HEK293 (cell line): Measurements from ENCODE around the gene BBC3.
A peak's percentile ranks its signal among the peaks of the same experiment; 100 is the strongest.

ENCODE experiments used
- CTCF ChIP-seq: fragments of 450-650 bp; formaldehyde crosslinking; IDR thresholded peaks from 2 replicates; pipeline ENCODE4 v1.5.1; 2016; ENCODE audit warnings: missing biosample characterization, missing genetic modification characterization
- ZBTB48 ChIP-seq: fragments of 450-650 bp; formaldehyde crosslinking; IDR thresholded peaks from 2 replicates; pipeline ENCODE4 v1.5.1; 2016; ENCODE audit warnings: missing biosample characterization, missing genetic modification characterization
- ZNF140 ChIP-seq: fragments of 450-650 bp; formaldehyde crosslinking; IDR thresholded peaks from 2 replicates; pipeline ENCODE4 v1.5.1; 2016; ENCODE audit warnings: missing biosample characterization, missing genetic modification characterization
- TF ChIP-seq, protein P1 (sequence below): fragments of 450-650 bp; formaldehyde crosslinking; IDR thresholded peaks from 2 replicates; pipeline ENCODE4 v1.5.0; 2017; ENCODE audit warnings: missing biosample characterization, missing genetic modification characterization, borderline replicate concordance

GRCh38 chr19:47247308-47247990 is 16.4 kb upstream of the BBC3 start:
- no peak for TF ChIP-seq ZBTB48
- TF ChIP-seq, protein P1, sequence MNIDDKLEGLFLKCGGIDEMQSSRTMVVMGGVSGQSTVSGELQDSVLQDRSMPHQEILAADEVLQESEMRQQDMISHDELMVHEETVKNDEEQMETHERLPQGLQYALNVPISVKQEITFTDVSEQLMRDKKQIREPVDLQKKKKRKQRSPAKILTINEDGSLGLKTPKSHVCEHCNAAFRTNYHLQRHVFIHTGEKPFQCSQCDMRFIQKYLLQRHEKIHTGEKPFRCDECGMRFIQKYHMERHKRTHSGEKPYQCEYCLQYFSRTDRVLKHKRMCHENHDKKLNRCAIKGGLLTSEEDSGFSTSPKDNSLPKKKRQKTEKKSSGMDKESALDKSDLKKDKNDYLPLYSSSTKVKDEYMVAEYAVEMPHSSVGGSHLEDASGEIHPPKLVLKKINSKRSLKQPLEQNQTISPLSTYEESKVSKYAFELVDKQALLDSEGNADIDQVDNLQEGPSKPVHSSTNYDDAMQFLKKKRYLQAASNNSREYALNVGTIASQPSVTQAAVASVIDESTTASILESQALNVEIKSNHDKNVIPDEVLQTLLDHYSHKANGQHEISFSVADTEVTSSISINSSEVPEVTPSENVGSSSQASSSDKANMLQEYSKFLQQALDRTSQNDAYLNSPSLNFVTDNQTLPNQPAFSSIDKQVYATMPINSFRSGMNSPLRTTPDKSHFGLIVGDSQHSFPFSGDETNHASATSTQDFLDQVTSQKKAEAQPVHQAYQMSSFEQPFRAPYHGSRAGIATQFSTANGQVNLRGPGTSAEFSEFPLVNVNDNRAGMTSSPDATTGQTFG (tag by site-specific recombination) = no peak
- TF ChIP-seq CTCF (tag by site-specific recombination) = peak; percentile 77
- TF ChIP-seq ZNF140 (tag by site-specific recombination) = no peak
